Measurements from ENCODE around the gene CHAT. TPM values are rescaled to one million over a fixed set of nuclear protein-coding genes. Genes with fewer than 3 reads are reported as not detected.
A peak's percentile ranks its signal among the peaks of the same experiment; 100 is the strongest.

CHAT gene
- total and polyA plus RNA-seq, 2 of the 13 experiments (the other 11 are each of a cell fraction or from before 2014, with no cell fraction given), result not detected

DNA sequence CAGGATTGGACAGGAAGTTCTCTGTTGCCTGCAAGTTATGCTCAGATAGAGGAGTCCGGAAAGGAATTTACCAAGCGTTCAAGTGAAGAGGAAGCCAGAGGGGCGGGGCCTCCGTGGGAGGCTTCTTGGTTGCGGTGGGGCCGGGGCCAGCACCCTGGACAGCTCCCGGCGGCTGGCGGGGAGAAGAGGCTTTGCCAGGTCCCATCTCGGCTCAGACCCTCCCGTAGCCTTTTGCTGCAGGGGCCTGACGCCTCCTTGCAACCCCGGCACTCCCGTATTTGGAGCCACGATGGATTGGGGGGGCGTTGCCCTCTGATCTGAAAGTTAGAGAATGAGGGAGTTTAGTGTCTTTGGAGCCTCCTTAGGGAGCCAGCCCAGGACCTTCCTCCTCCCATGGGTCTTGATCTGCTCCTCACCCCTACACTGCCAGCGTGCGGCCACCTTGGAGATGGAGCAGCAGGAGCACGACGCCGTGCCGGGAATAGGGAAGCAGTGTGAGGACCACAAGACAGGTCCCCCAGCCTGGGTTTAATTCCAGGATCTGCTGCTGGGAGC is 6.8 kb upstream of the CHAT start (continued):
- no peak for TF ChIP-seq ZSCAN30 (CRISPR knock-in tag; IDR thresholded peaks at IDR 0.05)
- TF ChIP-seq STAT5B (CRISPR knock-in tag; IDR thresholded peaks at IDR 0.05), result peak; percentile 91
- 0 out of 2 replicates have a peak, but pooled peaks have one; percentile 70 for TF ChIP-seq ZBTB42 (CRISPR knock-in tag; IDR thresholded peaks at IDR 0.05)
- TF ChIP-seq ZKSCAN1 (IDR thresholded peaks at IDR 0.05; ENCODE audit: low read length), result no peak
- no peak for TF ChIP-seq PTBP1 (IDR thresholded peaks at IDR 0.05; ENCODE audit: low read depth, low read length, poor library complexity, severe bottlenecking)
- TF ChIP-seq ZIK1 (CRISPR knock-in tag; IDR thresholded peaks at IDR 0.05; ENCODE audit: borderline replicate concordance, low read depth), result peak; percentile 78; the same call in 1 of the 2 replicates
- no peak for TF ChIP-seq ZMYM2 (CRISPR knock-in tag; IDR thresholded peaks at IDR 0.05)
- TF ChIP-seq SYNCRIP (IDR thresholded peaks at IDR 0.05; ENCODE audit: insufficient read depth, low read depth, low read length), result no peak
- no peak for TF ChIP-seq POLR2AphosphoS2 (IDR thresholded peaks at IDR 0.05; ENCODE audit: low read depth, low read length)
- 0 out of 2 replicates have a peak, but pooled peaks have one; percentile 71 for TF ChIP-seq KLF12 (CRISPR knock-in tag; IDR thresholded peaks at IDR 0.05; ENCODE audit: borderline replicate concordance)
- TF ChIP-seq ARNT2 (CRISPR knock-in tag; IDR thresholded peaks at IDR 0.05; ENCODE audit: low read depth), result 0 out of 2 replicates have a peak, but pooled peaks have one; percentile 52
- 0 out of 2 replicates have a peak, but pooled peaks have one; percentile 32 for TF ChIP-seq HES4 (CRISPR knock-in tag; IDR thresholded peaks at IDR 0.05; ENCODE audit: borderline replicate concordance)
- TF ChIP-seq TBX2 (CRISPR knock-in tag; IDR thresholded peaks at IDR 0.05; ENCODE audit: borderline replicate concordance), result peak; percentile 49
- peak; percentile 55; the same call in 1 of the 2 replicates for TF ChIP-seq ISL2 (CRISPR knock-in tag; IDR thresholded peaks at IDR 0.05)
- peak; percentile 56; the same call in 1 of the 2 replicates for TF ChIP-seq PPARG (CRISPR knock-in tag; conservative IDR thresholded peaks at IDR 0.05)
- TF ChIP-seq, protein P1, sequence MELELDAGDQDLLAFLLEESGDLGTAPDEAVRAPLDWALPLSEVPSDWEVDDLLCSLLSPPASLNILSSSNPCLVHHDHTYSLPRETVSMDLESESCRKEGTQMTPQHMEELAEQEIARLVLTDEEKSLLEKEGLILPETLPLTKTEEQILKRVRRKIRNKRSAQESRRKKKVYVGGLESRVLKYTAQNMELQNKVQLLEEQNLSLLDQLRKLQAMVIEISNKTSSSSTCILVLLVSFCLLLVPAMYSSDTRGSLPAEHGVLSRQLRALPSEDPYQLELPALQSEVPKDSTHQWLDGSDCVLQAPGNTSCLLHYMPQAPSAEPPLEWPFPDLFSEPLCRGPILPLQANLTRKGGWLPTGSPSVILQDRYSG (CRISPR knock-in tag; IDR thresholded peaks at IDR 0.05), result no peak
- TF ChIP-seq HDAC2 (CRISPR knock-in tag; IDR thresholded peaks at IDR 0.05), result peak; percentile 79
- TF ChIP-seq, protein P2, sequence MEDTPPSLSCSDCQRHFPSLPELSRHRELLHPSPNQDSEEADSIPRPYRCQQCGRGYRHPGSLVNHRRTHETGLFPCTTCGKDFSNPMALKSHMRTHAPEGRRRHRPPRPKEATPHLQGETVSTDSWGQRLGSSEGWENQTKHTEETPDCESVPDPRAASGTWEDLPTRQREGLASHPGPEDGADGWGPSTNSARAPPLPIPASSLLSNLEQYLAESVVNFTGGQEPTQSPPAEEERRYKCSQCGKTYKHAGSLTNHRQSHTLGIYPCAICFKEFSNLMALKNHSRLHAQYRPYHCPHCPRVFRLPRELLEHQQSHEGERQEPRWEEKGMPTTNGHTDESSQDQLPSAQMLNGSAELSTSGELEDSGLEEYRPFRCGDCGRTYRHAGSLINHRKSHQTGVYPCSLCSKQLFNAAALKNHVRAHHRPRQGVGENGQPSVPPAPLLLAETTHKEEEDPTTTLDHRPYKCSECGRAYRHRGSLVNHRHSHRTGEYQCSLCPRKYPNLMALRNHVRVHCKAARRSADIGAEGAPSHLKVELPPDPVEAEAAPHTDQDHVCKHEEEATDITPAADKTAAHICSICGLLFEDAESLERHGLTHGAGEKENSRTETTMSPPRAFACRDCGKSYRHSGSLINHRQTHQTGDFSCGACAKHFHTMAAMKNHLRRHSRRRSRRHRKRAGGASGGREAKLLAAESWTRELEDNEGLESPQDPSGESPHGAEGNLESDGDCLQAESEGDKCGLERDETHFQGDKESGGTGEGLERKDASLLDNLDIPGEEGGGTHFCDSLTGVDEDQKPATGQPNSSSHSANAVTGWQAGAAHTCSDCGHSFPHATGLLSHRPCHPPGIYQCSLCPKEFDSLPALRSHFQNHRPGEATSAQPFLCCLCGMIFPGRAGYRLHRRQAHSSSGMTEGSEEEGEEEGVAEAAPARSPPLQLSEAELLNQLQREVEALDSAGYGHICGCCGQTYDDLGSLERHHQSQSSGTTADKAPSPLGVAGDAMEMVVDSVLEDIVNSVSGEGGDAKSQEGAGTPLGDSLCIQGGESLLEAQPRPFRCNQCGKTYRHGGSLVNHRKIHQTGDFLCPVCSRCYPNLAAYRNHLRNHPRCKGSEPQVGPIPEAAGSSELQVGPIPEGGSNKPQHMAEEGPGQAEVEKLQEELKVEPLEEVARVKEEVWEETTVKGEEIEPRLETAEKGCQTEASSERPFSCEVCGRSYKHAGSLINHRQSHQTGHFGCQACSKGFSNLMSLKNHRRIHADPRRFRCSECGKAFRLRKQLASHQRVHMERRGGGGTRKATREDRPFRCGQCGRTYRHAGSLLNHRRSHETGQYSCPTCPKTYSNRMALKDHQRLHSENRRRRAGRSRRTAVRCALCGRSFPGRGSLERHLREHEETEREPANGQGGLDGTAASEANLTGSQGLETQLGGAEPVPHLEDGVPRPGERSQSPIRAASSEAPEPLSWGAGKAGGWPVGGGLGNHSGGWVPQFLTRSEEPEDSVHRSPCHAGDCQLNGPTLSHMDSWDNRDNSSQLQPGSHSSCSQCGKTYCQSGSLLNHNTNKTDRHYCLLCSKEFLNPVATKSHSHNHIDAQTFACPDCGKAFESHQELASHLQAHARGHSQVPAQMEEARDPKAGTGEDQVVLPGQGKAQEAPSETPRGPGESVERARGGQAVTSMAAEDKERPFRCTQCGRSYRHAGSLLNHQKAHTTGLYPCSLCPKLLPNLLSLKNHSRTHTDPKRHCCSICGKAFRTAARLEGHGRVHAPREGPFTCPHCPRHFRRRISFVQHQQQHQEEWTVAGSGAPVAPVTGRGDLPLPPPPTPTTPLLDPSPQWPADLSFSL (CRISPR knock-in tag; IDR thresholded peaks at IDR 0.05), result no peak
- 0 out of 2 replicates have a peak, but pooled peaks have one; percentile 37 for TF ChIP-seq ETV5 (CRISPR knock-in tag; IDR thresholded peaks at IDR 0.05; ENCODE audit: borderline replicate concordance)
- peak; percentile 30; the same call in 1 of the 2 replicates for TF ChIP-seq ONECUT2 (CRISPR knock-in tag; IDR thresholded peaks at IDR 0.05)
- no peak for TF ChIP-seq FOXO4 (CRISPR knock-in tag; conservative IDR thresholded peaks at IDR 0.05)

Data from HepG2 (cell line).